WTC11 (cell line): Measurements from ENCODE around the gene KRT80. TPM values are rescaled to one million over a fixed set of nuclear protein-coding genes. Genes with fewer than 3 reads are reported as not detected.

Source experiments
- ATAC-seq: fragments of 200-7000 bp; cut with Tn5 transposase; 2 replicates; pipeline ENCODE4 v1.10.0; 2021; ENCODE audit warnings: mild to moderate bottlenecking, moderate library complexity
- CTCF ChIA-PET: fragments of 300-600 bp; sonication (Branson Sonifier 250); formaldehyde crosslinking; loops from one replicate; lab custom pipeline; 2021; ENCODE audit warnings: antibody characterized with exemption; lab: Charles Lee
- POLR2A ChIA-PET: fragments of 350-600 bp; sonication (Branson Sonifier 250); formaldehyde crosslinking; loops from one replicate; lab custom pipeline; 2021; ENCODE audit warnings: antibody characterized with exemption; lab: Charles Lee
- DNase-seq: peaks from one replicate; pipeline ENCODE4 v3.0.0; 2021; ENCODE audit warnings: low spot score
- H3K27ac Mint-ChIP-seq: 2 replicates; pipeline ENCODE4 v1.8.0; 2021; ENCODE audit warnings: mixed read lengths
- H3K27me3 Mint-ChIP-seq: 2 replicates; pipeline ENCODE4 v1.8.0; 2021; ENCODE audit warnings: low read depth, mild to moderate bottlenecking, moderate library complexity, mixed read lengths
- H3K36me3 Mint-ChIP-seq: 2 replicates; pipeline ENCODE4 v1.8.0; 2021; ENCODE audit warnings: mixed read lengths
- H3K4me1 Mint-ChIP-seq: 2 replicates; pipeline ENCODE4 v1.8.0; 2022; ENCODE audit warnings: mixed read lengths
- H3K4me3 Mint-ChIP-seq: 2 replicates; pipeline ENCODE4 v1.8.0; 2021; ENCODE audit warnings: mild to moderate bottlenecking, moderate library complexity, mixed read lengths
- H3K9me3 Mint-ChIP-seq: 2 replicates; pipeline ENCODE4 v1.8.0; 2021; ENCODE audit warnings: mixed read lengths
- CREB1 ChIP-seq: sonication (generic); formaldehyde crosslinking; IDR thresholded peaks from 2 replicates; pipeline ENCODE4 v1.8.0; 2023; ENCODE audit warnings: mild to moderate bottlenecking, missing genetic modification reagents
- ESRRA ChIP-seq: sonication (generic); formaldehyde crosslinking; IDR thresholded peaks from 2 replicates; pipeline ENCODE4 v1.8.1; 2022; ENCODE audit warnings: mild to moderate bottlenecking, missing genetic modification reagents, borderline replicate concordance
- FOXK1 ChIP-seq: sonication (generic); formaldehyde crosslinking; IDR thresholded peaks from 2 replicates; pipeline ENCODE4 v1.8.0; 2022; ENCODE audit warnings: mild to moderate bottlenecking, moderate library complexity, missing genetic modification reagents
- GABPB1 ChIP-seq: sonication (generic); formaldehyde crosslinking; IDR thresholded peaks from 2 replicates; pipeline ENCODE4 v1.8.1; 2023; ENCODE audit warnings: mild to moderate bottlenecking, missing genetic modification reagents
- GTF2I ChIP-seq: fragments of 250-450 bp; sonication (Bioruptor Pico); conservative IDR thresholded peaks from 2 replicates; pipeline ENCODE4 v1.4.0; 2021; ENCODE audit warnings: mild to moderate bottlenecking
- JAZF1 ChIP-seq: fragments of 250-450 bp; sonication (Bioruptor Pico); IDR thresholded peaks from 2 replicates; pipeline ENCODE4 v1.9.0; 2021; ENCODE audit warnings: moderate library complexity, mild to moderate bottlenecking, inconsistent platforms
- NFATC4 ChIP-seq: fragments of 250-450 bp; sonication (Bioruptor Pico); IDR thresholded peaks from 2 replicates; pipeline ENCODE4 v1.9.0; 2021; ENCODE audit warnings: mild to moderate bottlenecking
- NR2C2 ChIP-seq: sonication (generic); formaldehyde crosslinking; IDR thresholded peaks from 2 replicates; pipeline ENCODE4 v1.8.0; 2022; ENCODE audit warnings: mild to moderate bottlenecking, missing genetic modification reagents
- NR3C1 ChIP-seq: sonication (generic); formaldehyde crosslinking; conservative IDR thresholded peaks from 2 replicates; pipeline ENCODE4 v1.8.1; 2023; ENCODE audit warnings: low read depth, mild to moderate bottlenecking, missing genetic modification reagents
- RELA ChIP-seq: sonication (generic); formaldehyde crosslinking; IDR thresholded peaks from 2 replicates; pipeline ENCODE4 v1.8.1; 2022; ENCODE audit warnings: missing genetic modification reagents, mild to moderate bottlenecking, borderline replicate concordance
- SMAD4 ChIP-seq: sonication (generic); formaldehyde crosslinking; IDR thresholded peaks from 2 replicates; pipeline ENCODE4 v1.8.0; 2022; ENCODE audit warnings: mild to moderate bottlenecking, missing genetic modification reagents
- SOX15 ChIP-seq: fragments of 250-450 bp; sonication (Bioruptor Pico); IDR thresholded peaks from 2 replicates; pipeline ENCODE4 v1.9.0; 2021; ENCODE audit warnings: mild to moderate bottlenecking
- TCF7 ChIP-seq: sonication (generic); formaldehyde crosslinking; IDR thresholded peaks from 2 replicates; pipeline ENCODE4 v1.8.0; 2022; ENCODE audit warnings: mild to moderate bottlenecking, low read depth, missing genetic modification reagents, moderate library complexity
- TEAD1 ChIP-seq: sonication (generic); formaldehyde crosslinking; IDR thresholded peaks from 2 replicates; pipeline ENCODE4 v1.8.0; 2022; ENCODE audit warnings: mild to moderate bottlenecking, missing genetic modification reagents
- ZBTB21 ChIP-seq: sonication (generic); formaldehyde crosslinking; IDR thresholded peaks from 2 replicates; pipeline ENCODE4 v1.8.1; 2023; ENCODE audit warnings: mild to moderate bottlenecking, missing genetic modification reagents, borderline replicate concordance
- ZNF121 ChIP-seq: sonication (generic); formaldehyde crosslinking; IDR thresholded peaks from 2 replicates; pipeline ENCODE4 v1.8.0; 2023; ENCODE audit warnings: missing genetic modification reagents
- ZNF423 ChIP-seq: fragments of 250-450 bp; sonication (Bioruptor Pico); IDR thresholded peaks from 2 replicates; pipeline ENCODE4 v2.1.2; 2022; ENCODE audit warnings: mild to moderate bottlenecking, moderate library complexity
- total RNA-seq: library from RNA; stranded (reverse); gene quantifications from 3 replicates; pipeline ENCODE4 v1.2.3, GENCODE V29; 2021
- TF ChIP-seq, protein P1 (sequence below): fragments of 250-450 bp; sonication (Bioruptor Pico); conservative IDR thresholded peaks from 2 replicates; pipeline ENCODE4 v1.9.0; 2021; ENCODE audit warnings: mild to moderate bottlenecking
- TF ChIP-seq, protein P2 (sequence below): sonication (generic); formaldehyde crosslinking; IDR thresholded peaks from 2 replicates; pipeline ENCODE4 v1.8.0; 2022; ENCODE audit warnings: mild to moderate bottlenecking, missing genetic modification reagents
- TF ChIP-seq, protein P3 (sequence below): sonication (generic); formaldehyde crosslinking; IDR thresholded peaks from 2 replicates; pipeline ENCODE4 v1.8.0; 2023; ENCODE audit warnings: mild to moderate bottlenecking, missing genetic modification reagents
- TF ChIP-seq, protein P4 (sequence below): sonication (generic); formaldehyde crosslinking; IDR thresholded peaks from 2 replicates; pipeline ENCODE4 v1.8.1; 2023; ENCODE audit warnings: mild to moderate bottlenecking, missing genetic modification reagents, moderate library complexity
- TF ChIP-seq, protein P5 (sequence below): sonication (generic); formaldehyde crosslinking; IDR thresholded peaks from 2 replicates; pipeline ENCODE4 v1.8.1; 2023; ENCODE audit warnings: mild to moderate bottlenecking, missing genetic modification reagents, borderline replicate concordance

The KRT80 gene
- total RNA-seq, 1 experiment from 2014 or later, result 0.11 TPM

DNA sequence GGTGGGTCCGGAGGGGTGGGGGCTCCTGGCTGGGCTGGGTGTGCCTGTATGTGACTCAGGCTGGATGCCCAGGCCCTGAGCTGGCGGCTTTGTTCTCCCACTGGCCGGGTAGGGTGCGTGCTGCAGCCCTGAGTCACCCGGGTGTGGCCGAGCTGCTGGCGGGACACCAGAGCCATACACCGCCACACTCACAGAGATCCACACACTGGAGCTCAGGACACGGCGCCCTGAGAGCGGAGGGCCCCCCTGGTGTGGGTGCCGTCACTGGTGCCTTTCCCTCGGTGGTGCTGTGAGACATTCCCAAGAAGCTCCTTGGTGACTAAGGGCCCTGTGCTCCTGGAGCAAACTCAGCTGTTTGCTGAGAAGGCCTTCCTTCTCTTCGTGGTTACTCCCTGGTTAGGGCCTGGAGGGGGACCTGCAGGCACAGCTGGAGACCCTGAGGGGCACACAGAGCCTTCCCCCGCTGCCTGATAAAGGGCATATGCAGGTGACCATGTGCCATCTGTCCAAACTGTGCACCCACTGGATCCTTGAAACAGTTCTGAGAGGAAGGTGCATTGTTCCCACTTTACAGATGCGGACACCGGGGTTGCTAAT lies 44.3 kb downstream of the KRT80 start:
- no peaks in the 10 kb centered on the region for H3K27me3 Mint-ChIP-seq
- ATAC-seq (no peak), DNase-seq (no peak)
- H3K4me3 Mint-ChIP-seq, result no peak overlapping the region
- POLR2A ChIA-PET, result interaction anchor here (0.8 kb wide), 1 partner anchor 22 kb away, joined by 3 read pairs; no protein-coding TSS in a partner anchor
- CTCF ChIA-PET, result interaction anchor here (0.6 to 3.3 kb wide), 20 partner anchors 10 to 225 kb away, joined by 3 to 29 read pairs (median 4); partner anchors contain the start of gene NR4A1
- H3K4me1 Mint-ChIP-seq, result peaks cover 33% of the 10 kb centered on the region
- no peak overlapping the region for H3K27ac Mint-ChIP-seq
- H3K36me3 Mint-ChIP-seq, result no peaks in the 10 kb centered on the region
- no peaks in the 10 kb centered on the region for H3K9me3 Mint-ChIP-seq
- TF ChIP-seq, protein P1, sequence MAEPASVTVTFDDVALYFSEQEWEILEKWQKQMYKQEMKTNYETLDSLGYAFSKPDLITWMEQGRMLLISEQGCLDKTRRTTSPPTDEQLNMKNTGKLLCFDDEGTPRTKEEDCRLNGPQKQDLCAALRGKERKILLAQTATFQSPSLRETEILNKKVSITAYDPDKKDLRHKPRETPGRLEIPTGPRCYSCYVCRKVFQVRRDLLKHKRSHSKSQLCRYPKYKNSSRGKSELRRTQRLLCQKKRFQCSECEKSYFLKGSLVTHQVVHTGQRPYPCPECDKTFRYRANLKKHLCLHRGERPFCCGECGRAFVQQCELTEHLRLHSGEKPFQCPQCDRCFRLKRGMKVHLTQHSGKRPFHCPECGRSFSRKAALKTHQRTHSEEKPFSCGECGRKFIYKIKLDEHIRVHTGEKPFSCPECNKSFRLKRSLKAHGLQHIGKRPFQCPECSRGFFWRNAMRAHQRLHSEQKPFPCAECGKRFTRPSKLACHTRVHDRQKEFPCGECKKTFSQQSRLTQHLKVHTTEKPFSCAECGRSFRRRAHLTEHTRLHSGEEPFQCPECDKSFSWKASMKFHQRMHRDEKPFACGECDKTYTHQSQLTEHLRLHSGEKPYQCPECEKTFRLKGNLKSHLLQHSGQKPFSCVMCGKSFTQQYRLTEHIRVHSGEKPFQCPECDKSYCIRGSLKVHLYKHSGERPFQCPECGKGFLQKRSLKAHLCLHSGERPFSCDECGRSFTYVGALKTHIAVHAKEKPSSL, result no peak
- TF ChIP-seq FOXK1 (CRISPR knock-in tag), result no peak
- no peak for TF ChIP-seq RELA
- TF ChIP-seq, protein P2, sequence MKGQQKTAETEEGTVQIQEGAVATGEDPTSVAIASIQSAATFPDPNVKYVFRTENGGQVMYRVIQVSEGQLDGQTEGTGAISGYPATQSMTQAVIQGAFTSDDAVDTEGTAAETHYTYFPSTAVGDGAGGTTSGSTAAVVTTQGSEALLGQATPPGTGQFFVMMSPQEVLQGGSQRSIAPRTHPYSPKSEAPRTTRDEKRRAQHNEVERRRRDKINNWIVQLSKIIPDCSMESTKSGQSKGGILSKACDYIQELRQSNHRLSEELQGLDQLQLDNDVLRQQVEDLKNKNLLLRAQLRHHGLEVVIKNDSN (CRISPR knock-in tag), result no peak
- TF ChIP-seq NR2C2 (CRISPR knock-in tag), result no peak
- no peak for TF ChIP-seq JAZF1 (CRISPR knock-in tag)
- TF ChIP-seq TCF7 (CRISPR knock-in tag), result no peak

DNA sequence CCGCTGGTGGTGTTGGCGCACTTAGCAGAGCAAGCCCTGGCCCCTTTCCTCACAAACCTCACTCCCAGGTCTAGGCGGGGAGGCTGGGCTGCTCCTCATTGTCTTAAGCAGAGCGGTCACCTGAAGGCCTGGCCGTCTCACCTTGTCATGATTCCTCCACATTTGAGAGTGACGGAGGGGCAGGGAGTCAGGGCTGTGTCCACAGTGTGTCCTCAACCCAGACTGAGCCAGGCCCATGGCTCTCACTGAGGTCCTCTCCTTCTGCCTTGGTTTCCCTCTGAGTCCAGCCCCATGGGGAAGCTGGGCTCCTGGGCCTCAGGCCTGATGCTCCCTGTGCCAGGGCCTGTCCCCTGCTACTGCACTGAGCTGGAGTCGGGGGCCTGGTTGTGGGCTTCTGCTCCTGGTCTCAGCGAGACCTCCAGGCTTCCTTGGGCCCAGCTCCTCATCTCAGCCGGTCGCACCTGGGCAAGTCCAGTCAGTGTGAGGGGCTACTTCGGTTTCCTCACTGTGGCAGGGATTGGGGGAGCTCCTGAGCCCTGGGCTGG lies 44.9 kb downstream of the KRT80 start:
- Mint-ChIP-seq H3K36me3 (no peaks in the 10 kb centered on the region), H3K4me1 (peaks cover 33% of the 10 kb centered on the region), H3K9me3 (no peaks in the 10 kb centered on the region), H3K27me3 (no peaks in the 10 kb centered on the region), H3K27ac (no peak overlapping the region), H3K4me3 (no peak overlapping the region)
- ChIA-PET POLR2A (interaction anchor here (0.8 kb wide), 1 partner anchor 22 kb away, joined by 3 read pairs; no protein-coding TSS in a partner anchor), CTCF (interaction anchor here (0.6 to 3.3 kb wide), 16 partner anchors 10 to 724 kb away, joined by 3 to 29 read pairs (median 4); no protein-coding TSS in a partner anchor)
- ATAC-seq (no peak), DNase-seq (no peak)
- TF ChIP-seq, protein P3, sequence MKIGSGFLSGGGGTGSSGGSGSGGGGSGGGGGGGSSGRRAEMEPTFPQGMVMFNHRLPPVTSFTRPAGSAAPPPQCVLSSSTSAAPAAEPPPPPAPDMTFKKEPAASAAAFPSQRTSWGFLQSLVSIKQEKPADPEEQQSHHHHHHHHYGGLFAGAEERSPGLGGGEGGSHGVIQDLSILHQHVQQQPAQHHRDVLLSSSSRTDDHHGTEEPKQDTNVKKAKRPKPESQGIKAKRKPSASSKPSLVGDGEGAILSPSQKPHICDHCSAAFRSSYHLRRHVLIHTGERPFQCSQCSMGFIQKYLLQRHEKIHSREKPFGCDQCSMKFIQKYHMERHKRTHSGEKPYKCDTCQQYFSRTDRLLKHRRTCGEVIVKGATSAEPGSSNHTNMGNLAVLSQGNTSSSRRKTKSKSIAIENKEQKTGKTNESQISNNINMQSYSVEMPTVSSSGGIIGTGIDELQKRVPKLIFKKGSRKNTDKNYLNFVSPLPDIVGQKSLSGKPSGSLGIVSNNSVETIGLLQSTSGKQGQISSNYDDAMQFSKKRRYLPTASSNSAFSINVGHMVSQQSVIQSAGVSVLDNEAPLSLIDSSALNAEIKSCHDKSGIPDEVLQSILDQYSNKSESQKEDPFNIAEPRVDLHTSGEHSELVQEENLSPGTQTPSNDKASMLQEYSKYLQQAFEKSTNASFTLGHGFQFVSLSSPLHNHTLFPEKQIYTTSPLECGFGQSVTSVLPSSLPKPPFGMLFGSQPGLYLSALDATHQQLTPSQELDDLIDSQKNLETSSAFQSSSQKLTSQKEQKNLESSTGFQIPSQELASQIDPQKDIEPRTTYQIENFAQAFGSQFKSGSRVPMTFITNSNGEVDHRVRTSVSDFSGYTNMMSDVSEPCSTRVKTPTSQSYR, result no peak
- TF ChIP-seq GABPB1 (CRISPR knock-in tag), result no peak
- TF ChIP-seq SOX15 (CRISPR knock-in tag), result no peak
- no peak for TF ChIP-seq SMAD4 (CRISPR knock-in tag)
- TF ChIP-seq, protein P4, sequence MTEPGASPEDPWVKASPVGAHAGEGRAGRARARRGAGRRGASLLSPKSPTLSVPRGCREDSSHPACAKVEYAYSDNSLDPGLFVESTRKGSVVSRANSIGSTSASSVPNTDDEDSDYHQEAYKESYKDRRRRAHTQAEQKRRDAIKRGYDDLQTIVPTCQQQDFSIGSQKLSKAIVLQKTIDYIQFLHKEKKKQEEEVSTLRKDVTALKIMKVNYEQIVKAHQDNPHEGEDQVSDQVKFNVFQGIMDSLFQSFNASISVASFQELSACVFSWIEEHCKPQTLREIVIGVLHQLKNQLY (CRISPR knock-in tag), result no peak
- no peak for TF ChIP-seq NR3C1 (CRISPR knock-in tag)
- no peak for TF ChIP-seq ZNF423 (CRISPR knock-in tag)
- TF ChIP-seq ZBTB21 (CRISPR knock-in tag), result no peak
- TF ChIP-seq TEAD1 (CRISPR knock-in tag), result no peak
- TF ChIP-seq CREB1, result no peak
- no peak for TF ChIP-seq ZNF121 (CRISPR knock-in tag)
- TF ChIP-seq NFATC4 (CRISPR knock-in tag), result no peak
- no peak for TF ChIP-seq ESRRA (CRISPR knock-in tag)
- TF ChIP-seq GTF2I (CRISPR knock-in tag), result no peak
- TF ChIP-seq, protein P5, sequence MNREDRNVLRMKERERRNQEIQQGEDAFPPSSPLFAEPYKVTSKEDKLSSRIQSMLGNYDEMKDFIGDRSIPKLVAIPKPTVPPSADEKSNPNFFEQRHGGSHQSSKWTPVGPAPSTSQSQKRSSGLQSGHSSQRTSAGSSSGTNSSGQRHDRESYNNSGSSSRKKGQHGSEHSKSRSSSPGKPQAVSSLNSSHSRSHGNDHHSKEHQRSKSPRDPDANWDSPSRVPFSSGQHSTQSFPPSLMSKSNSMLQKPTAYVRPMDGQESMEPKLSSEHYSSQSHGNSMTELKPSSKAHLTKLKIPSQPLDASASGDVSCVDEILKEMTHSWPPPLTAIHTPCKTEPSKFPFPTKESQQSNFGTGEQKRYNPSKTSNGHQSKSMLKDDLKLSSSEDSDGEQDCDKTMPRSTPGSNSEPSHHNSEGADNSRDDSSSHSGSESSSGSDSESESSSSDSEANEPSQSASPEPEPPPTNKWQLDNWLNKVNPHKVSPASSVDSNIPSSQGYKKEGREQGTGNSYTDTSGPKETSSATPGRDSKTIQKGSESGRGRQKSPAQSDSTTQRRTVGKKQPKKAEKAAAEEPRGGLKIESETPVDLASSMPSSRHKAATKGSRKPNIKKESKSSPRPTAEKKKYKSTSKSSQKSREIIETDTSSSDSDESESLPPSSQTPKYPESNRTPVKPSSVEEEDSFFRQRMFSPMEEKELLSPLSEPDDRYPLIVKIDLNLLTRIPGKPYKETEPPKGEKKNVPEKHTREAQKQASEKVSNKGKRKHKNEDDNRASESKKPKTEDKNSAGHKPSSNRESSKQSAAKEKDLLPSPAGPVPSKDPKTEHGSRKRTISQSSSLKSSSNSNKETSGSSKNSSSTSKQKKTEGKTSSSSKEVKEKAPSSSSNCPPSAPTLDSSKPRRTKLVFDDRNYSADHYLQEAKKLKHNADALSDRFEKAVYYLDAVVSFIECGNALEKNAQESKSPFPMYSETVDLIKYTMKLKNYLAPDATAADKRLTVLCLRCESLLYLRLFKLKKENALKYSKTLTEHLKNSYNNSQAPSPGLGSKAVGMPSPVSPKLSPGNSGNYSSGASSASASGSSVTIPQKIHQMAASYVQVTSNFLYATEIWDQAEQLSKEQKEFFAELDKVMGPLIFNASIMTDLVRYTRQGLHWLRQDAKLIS, result no peak
